GM23338 (cell line): Measurements from ENCODE around the gene BRI3.

Source experiments
- CTCF ChIP-seq, 2 experiments: fragments of 200-600 bp in 1 of 2; sonication (generic) in 1 of 2; conservative IDR thresholded peaks; 2 replicates each; pipeline versions ENCODE4 v1.5.1 to v1.6.1; 2016 to 2017; ENCODE audit warnings: antibody characterized with exemption in 2 of 2, low read depth in 2 of 2, mild to moderate bottlenecking in 2 of 2, moderate library complexity in 1 of 2
- EZH2 ChIP-seq: fragments of 200-600 bp; sonication (generic); IDR thresholded peaks from one replicate; pipeline ENCODE4 v1.8.0; 2017; ENCODE audit warnings: antibody characterized with exemption, mild to moderate bottlenecking, low read depth; ENCODE audit not compliant: unreplicated experiment
- POLR2AphosphoS5 ChIP-seq: IDR thresholded peaks from 2 replicates; pipeline ENCODE4 v1.6.1; 2016; ENCODE audit warnings: antibody characterized with exemption, low read depth

GRCh38 chr7:98283127-98283886, 1.8 kb downstream of the BRI3 start:
- TF ChIP-seq POLR2AphosphoS5 (no peak), CTCF (conservative IDR thresholded peaks at IDR 0.05; ENCODE audit: low read depth in 2 of 2) (no peak), EZH2 (no peak)
